K562 (cell line): Measurements from ENCODE around the gene NUP210.
"Not testable (repeated sequence)": the region's sequence is repeated elsewhere in the genome, so short reads cannot be mapped to it uniquely, and the experiment has no call there.

Experiments
- ARNT ChIP-seq, 2 experiments: fragments of 450-650 bp; IDR thresholded peaks; 2 replicates each; pipeline ENCODE4 v1.6.1; 2016; ENCODE audit warnings: mild to moderate bottlenecking in 1 of 2
- CEBPB ChIP-seq: fragments of 450-650 bp; IDR thresholded peaks from 2 replicates; pipeline ENCODE4 v1.6.1; 2016; ENCODE audit warnings: missing genetic modification characterization, missing compliant biosample characterization
- CTCF ChIP-seq, 3 experiments: IDR thresholded peaks in 2 of 3; conservative IDR thresholded peaks in 1 of 3; 2 replicates each; pipeline ENCODE4 v1.5.1; 2011 to 2012; ENCODE audit warnings: low read length in 3 of 3, mild to moderate bottlenecking in 3 of 3, control low read depth in 2 of 3, improper control_type of control experiment in 1 of 3, inconsistent platforms in 1 of 3, low read depth in 1 of 3, mixed read lengths in 1 of 3, moderate library complexity in 1 of 3; ENCODE audit not compliant: insufficient read depth in 2 of 3
- KAT2B ChIP-seq: IDR thresholded peaks from one replicate; pipeline ENCODE4 v1.6.1; 2012; ENCODE audit warnings: low read depth, mild to moderate bottlenecking, control low read depth, inconsistent platforms, low read length, moderate library complexity
- RBBP5 ChIP-seq: fragments of 200-600 bp; sonication (generic); IDR thresholded peaks from 2 replicates; pipeline ENCODE4 v1.6.1; 2012; ENCODE audit warnings: borderline replicate concordance, mild to moderate bottlenecking, low read length, control low read depth, inconsistent platforms; ENCODE audit not compliant: insufficient read depth, poor library complexity, severe bottlenecking
- RNF219 ChIP-seq: fragments of 250-450 bp; sonication (Bioruptor Pico); IDR thresholded peaks from 2 replicates; pipeline ENCODE4 v1.5.0; 2022; ENCODE audit warnings: mild to moderate bottlenecking
- SAFB ChIP-seq: fragments of 200-400 bp; formaldehyde crosslinking; IDR thresholded peaks from 2 replicates; pipeline ENCODE4 v1.6.1; 2017; ENCODE audit warnings: low read depth, low read length, borderline replicate concordance
- ZNF436 ChIP-seq: fragments of 250-450, 450-650 bp; sonication (Bioruptor Pico); formaldehyde crosslinking; IDR thresholded peaks from 2 replicates; pipeline ENCODE4 v1.7.0; 2020; ENCODE audit warnings: mild to moderate bottlenecking

- TF ChIP-seq ARNT (IDR thresholded peaks at IDR 0.05); RNF219 (CRISPR knock-in tag); SAFB; ZNF436 (CRISPR knock-in tag); CEBPB (tag); RBBP5; KAT2B; CTCF (IDR thresholded peaks at IDR 0.05 in 2 of 3, conservative IDR thresholded peaks at IDR 0.05 in 1 of 3; ENCODE audit: insufficient read depth in 2 of 3, low read depth in 1 of 3, low read length in 3 of 3): not testable (repeated sequence)
Observed at GRCh38 chr3:13436213-13436612, 16.1 kb upstream of the NUP210 start.
